ENCODE measurements around the gene HIPK3.
"Not testable (repeated sequence)": the region's sequence is repeated elsewhere in the genome, so short reads cannot be mapped to it uniquely, and the experiment has no call there.

The HIPK3 gene

GRCh38 chr11:33362051-33362910, 105.1 kb downstream of the HIPK3 start:
- no peak for DNase-seq

DNA sequence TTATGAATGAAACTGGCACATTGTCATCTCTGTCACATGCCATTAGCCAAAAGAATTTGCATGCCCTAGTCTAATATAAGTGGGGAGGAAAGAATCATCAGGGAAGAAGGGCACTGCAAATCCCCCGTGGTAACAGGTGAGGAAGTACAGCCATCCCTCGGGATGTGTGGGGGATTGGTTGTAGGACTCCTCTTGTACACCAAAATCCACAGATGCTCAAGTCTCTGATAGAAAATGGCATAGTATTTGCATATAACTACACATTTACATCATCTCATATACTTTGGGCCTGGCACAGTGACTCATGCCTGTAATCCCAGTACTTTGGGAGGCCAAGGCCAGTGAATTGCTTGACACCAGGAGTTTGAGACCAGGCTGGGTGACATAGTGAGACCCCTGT, 109.7 kb downstream of the HIPK3 start:
- DNase-seq, result no peak

DNA sequence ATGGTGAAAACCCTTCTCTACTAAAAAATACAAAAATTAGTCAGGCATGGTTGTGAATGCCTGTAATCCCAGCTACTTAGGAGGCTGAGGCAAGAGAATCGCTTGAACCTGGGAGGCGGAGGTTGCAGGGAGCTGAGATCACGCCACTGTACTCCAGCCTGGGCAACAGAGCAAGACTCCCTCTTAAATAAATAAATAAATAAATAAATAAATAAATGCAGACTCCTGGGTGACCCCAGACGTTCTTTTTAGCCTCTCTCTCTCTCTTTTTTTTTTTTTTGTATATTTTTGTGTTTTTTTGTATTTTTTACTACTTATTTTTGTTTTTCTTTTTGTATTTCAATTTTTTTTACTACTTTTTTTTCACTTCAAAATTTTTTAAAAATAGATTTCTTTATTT, 111.3 kb downstream of the HIPK3 start:
- DNase-seq, result not testable (repeated sequence)

DNA sequence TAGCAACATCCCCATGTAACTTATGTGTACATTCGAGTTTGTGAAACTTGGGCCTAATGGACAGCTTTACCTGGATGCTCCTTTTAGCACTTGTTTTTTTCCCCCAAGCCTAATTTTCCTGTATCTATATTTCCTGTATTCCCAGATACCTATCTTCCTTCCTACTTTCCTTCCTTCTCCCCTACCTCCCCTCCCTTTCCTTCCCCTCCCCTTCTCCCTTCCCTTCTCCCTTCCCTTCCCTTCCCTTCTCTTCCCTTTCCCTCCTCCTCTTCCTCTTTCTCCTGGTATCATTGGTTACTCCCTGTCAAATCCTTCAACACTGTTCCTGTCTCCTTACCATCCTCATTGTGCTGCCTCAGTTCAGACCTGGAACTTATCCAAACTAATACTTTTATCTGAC, 111.8 kb downstream of the HIPK3 start:
- no peak for DNase-seq

DNA sequence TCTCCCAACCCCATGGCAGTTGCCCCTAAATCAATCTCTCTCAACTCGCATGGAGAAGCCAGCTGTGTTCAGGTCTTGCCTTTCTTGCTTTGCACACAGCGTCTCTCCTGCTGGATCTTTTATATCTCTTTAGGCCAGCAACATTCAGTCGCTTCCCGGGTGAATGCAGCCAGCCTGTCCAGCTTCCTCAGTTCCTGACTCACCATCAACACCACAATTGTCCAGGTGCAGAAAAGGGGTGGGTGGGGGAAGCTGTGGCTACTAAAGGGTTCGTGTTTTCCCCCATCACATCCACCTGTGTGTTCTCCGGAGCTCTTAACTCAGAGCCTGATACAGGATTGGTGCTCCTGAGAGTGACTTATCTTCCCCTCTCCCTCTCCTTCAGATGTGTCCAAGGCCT, 116.5 kb downstream of the HIPK3 start:
- no peak for DNase-seq

DNA sequence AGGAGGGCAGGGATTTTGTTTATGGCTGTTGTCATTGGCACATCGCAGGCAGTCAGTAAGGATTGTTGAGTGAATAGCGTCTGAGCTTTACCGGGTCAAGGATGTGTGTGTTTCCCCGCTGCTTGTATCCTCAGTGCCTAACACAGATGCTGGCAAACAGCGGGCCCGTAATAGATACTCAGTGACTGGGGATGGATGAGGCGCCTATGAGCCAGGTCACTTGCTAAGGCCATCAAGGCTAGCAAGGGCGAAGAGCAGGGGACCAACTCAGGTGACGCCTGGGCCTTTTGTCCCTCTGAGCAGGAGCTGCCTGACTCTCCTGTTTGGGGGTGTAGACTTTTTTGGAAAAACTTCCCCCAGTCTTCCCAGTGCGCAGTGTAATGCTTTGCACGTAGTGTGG, 118.1 kb downstream of the HIPK3 start:
- DNase-seq, result no peak

GRCh38 chr11:33375688-33376311, 118.6 kb downstream of the HIPK3 start, which contains the start of gene KIAA1549L:
TSS of gene KIAA1549L (plus strand) at chr11:33376108.
- DNase-seq, result no peak

DNA sequence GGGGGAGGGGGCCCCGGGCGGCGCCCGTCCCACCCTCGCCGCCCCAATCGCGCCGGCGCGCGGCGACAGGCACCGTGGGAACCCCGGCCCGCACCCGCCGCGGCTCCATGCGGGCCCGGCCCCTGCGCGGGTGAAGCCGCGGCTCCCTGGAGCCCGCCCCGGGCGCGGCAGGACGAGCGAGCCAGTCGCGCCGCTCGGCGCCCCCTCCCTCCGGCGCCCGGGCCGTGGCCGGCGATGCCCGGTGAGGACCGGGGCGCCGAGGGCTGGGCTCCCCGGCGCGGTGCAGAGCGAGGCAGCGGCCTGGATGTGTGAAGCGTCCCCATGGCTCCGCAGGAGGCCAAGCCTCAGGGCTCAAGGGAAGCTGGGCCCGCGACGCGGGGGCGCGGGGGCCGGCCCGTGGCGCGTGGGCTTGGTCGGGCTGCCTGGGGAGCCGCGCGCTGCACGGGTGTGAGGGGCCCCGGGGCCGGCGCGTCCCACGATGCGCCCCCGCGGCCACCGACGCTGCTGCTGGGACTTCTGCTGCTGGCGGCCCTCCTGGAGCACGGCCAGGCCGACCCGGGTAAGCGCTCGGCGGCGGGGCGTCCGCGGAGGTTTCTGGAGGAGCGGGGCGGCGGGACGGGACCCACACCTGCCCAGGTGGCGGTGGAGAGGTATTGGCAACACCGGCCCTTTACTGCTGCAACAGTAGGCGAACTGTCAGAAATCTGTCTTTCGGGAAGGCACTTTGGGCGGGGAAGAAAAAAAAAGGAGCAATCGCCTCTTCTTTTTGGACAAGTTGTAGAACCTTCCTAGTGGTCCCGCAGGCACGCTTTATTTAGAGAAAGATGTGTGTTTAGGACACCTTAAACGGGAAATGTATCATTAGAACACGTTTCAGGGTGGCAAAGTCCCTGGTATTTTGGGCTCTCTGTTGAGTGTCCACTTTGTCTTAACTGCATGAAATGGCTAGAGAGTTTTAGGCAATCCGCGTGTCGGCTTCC, 119.4 kb downstream of the HIPK3 start:
- no peak for DNase-seq

GRCh38 chr11:33377412-33378370, 120.5 kb downstream of the HIPK3 start:
- no peak for DNase-seq

DNA sequence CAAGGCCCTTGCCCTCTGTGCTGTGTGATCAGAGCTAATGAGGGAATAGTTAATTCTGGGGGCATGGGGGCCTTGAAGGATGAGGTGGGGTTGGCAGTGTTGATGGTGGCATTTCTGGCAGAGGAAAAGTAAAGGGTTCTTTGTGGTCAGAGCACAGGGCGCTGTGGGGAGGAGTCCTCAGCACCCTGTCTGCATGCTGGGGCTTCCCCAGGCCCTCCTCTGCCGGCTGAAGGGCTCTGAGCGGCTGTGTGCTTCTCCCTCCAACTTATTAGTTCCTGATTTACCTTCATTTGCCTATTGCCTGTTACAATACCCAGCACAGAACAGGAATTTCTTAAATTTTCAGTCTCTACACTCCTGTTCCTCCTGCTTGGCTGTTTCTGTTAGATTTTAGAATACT, 122.8 kb downstream of the HIPK3 start:
- no peak for DNase-seq

DNA sequence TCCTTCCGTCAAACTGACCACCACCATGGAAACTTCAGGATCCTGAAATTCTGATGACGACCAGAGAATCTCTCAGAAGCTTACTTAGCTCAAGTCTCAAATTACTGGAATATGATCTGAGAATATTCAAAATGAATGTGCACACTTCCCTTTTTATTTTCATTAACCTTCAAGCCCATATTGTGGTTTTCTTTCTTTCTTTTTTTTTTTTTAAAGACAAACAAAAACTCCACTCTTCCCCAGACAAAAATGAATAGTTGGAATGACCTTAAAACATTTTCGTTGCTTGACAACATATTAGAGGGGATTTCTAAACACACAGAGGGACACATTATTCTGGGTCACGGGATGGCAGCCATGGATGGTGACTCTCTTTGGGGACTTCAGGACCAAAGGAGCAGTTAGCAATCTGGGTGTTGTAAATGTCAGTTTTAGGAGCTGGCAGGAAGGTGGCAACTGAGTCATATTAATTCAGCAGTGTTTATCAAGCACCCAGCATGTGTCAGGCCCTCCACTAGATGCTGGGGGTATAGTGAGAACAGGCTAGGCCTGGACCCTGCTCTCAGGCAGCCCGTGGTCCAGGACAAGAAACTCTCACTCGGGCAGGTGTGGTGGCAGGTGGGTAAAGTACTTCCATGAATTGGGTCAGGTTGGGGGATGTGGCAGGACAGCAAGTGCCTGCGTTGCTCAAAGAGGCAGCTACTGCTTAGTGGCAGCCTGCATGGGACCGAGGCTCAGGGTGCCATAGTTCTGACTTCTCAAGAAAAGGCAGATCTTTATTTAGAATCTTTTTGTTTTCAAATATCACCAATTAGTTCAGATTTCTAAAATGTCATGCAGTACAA, 126.1 kb downstream of the HIPK3 start:
- DNase-seq, result no peak

GRCh38 chr11:33383920-33384209, 126.7 kb downstream of the HIPK3 start:
- DNase-seq, result no peak

GRCh38 chr11:33384220-33384619, 127.0 kb downstream of the HIPK3 start:
- DNase-seq, result no peak

GRCh38 chr11:33387581-33387980, 130.4 kb downstream of the HIPK3 start:
- DNase-seq, result no peak

- no peak for DNase-seq
Measured at GRCh38 chr11:33387996-33388395, 130.8 kb downstream of the HIPK3 start.

DNA sequence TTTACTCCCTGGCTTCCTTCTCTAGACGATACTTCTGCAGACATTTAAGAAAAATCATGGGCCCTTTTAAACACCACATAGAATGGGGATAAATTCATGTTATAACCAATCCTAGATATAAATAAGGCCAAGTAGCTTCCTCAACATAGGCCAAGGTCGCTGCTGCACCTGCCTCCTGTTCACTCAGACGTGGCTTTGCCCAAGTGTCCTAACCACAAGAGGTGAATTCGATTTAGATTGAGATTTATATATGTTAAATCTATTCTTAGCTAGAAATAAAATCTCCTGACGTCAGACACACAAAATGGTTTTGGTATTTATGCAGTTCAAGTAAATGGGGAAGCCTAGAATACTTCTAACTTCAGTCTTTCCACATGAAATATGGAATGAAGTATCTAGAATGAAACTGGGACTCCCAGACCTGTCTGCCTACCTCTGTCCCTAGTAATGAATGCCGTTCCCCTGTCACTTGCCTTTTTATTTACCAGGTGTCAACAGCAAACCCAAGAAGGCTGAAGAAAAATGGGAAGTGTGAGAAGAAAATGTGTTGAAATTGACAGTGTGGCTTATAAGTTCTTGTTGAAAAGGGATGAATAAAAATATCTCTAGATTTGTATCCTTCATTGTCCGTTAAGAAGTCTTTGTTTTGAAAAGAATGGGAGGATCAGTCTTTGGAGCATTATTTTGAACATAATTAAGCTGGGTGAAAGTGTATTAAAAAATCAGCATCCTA, 131.8 kb downstream of the HIPK3 start:
- no peak for DNase-seq

- no peak for DNase-seq
Measured at GRCh38 chr11:33389635-33390034, 132.5 kb downstream of the HIPK3 start.

DNA sequence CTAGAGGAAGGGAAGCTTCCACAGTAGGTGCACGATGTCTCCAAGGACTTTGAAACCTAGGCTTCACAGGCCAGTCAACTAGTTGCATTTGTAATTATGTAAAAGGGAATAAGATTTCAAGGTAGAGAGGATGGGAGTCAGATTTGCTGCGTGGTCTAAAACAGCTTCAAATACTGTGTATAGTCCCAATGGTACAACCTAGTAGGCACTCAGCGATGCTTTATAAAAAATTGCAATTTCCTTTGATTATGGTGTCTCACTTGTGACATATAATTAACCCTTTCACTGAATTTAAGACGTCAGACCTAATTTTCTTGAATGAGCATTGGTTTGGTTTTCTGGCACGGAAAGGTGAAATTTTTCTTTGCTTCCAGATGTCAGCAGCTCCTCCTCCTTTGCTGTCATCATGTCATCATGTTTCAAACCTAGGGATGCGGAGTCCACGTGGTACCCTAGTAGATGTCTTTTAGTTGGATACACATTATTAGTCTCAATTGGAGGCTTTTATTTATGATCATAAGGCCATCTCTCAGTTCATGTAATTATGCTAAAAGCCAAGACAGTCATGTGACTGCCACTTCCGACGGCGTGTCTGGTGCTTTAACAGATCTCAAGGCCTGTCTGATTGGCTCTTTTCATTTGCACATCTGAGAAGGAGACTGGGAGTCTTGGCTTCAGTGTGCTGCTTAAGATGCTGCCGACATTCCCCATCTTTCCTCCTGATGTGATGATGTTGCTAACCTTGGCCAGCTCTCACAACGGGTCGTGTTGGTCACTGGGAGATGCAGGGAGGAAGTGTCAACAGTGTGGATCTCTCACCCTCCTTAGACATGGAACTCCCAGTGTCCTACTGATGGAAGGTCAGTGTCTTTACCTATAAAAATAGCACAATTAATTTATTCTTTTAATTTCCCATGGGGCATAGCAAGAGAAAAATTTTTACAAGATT, 134.0 kb downstream of the HIPK3 start:
- DNase-seq, result no peak

DNA sequence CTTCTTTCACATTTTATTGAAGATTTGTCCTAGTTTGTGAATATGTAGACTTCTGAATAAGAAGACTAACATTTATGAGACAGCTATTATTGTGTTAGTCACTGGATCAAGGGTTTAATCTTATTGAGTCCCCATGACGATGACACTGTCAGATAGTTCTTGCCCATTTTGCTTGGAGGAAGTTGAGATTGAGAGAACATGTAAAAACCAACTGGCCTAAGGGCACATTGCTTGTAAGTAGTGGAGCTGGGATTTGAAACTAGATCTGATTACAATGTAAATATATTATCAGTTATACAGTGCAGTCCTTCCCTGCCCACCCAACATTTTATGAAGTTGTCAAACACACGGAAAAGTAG, 134.7 kb downstream of the HIPK3 start:
- DNase-seq, result no peak

All from activated CD4-positive, CD25-positive, alpha-beta regulatory T cell (primary cell).